Fibroblast of peridontal ligament (primary cell): ENCODE data around the gene CC2D1A.

ENCODE experiments used
- DNase-seq: peaks from one replicate; pipeline ENCODE4 v3.0.0-alpha.2; 2010; ENCODE audit errors: extremely low read depth

CC2D1A gene

GRCh38 chr19:13877303-13877702, 28.7 kb upstream of the CC2D1A start:
- DNase-seq: no peak

GRCh38 chr19:13880059-13881043, 25.6 kb upstream of the CC2D1A start:
- peak; percentile 95 for DNase-seq

- DNase-seq: no peak
Measured at GRCh38 chr19:13881251-13881691, 24.7 kb upstream of the CC2D1A start.

GRCh38 chr19:13881692-13882418, 24.1 kb upstream of the CC2D1A start:
- peak; percentile 37 for DNase-seq

- no peak for DNase-seq
Measured at GRCh38 chr19:13882419-13882795, 23.6 kb upstream of the CC2D1A start.

- DNase-seq: no peak
Measured at GRCh38 chr19:13882836-13883235, 23.2 kb upstream of the CC2D1A start.

GRCh38 chr19:13883516-13884064, 22.4 kb upstream of the CC2D1A start:
- DNase-seq: no peak

- DNase-seq: no peak
Measured at GRCh38 chr19:13884726-13885591, 21.0 kb upstream of the CC2D1A start.

- no peak for DNase-seq
Measured at GRCh38 chr19:13885826-13886365, 20.1 kb upstream of the CC2D1A start.

GRCh38 chr19:13887018-13887436, 19.0 kb upstream of the CC2D1A start:
- DNase-seq: no peak

GRCh38 chr19:13887517-13887916, 18.5 kb upstream of the CC2D1A start:
- DNase-seq: peak; percentile 45

GRCh38 chr19:13888281-13888680, 17.7 kb upstream of the CC2D1A start:
- no peak for DNase-seq

GRCh38 chr19:13890136-13890535, 15.9 kb upstream of the CC2D1A start:
- no peak for DNase-seq

- no peak for DNase-seq
Measured at GRCh38 chr19:13892870-13893269, 13.1 kb upstream of the CC2D1A start.

GRCh38 chr19:13894552-13894951, 11.4 kb upstream of the CC2D1A start:
- DNase-seq: no peak

- DNase-seq: no peak
Measured at GRCh38 chr19:13896227-13896626, 9.8 kb upstream of the CC2D1A start.

GRCh38 chr19:13899393-13899792, 6.6 kb upstream of the CC2D1A start:
- no peak for DNase-seq

- peak; percentile 23 for DNase-seq
Measured at GRCh38 chr19:13899912-13900584, 6.0 kb upstream of the CC2D1A start.

GRCh38 chr19:13902993-13903555, 2.9 kb upstream of the CC2D1A start:
- no peak for DNase-seq

GRCh38 chr19:13906521-13906904, 512 bp downstream of the CC2D1A start:
- DNase-seq: peak; percentile 8
